Tibial artery (tissue), 4 donors: ENCODE measurements around the gene RPL22.

Experiments
- DNase-seq, 2 donors: peaks; one replicate each; pipeline ENCODE4 v3.0.0-alpha.2; 2019
- H3K27ac ChIP-seq, 2 donors: fragments of 200-600 bp; sonication (generic) in 1 of 2; 1 replicate in 1 of 2; 2 replicates in 1 of 2; pipeline ENCODE4 v1.5.1; 2018 to 2019; ENCODE audit warnings: mild to moderate bottlenecking in 1 of 2
- H3K27me3 ChIP-seq, 2 donors: fragments of 200-600 bp; sonication (generic) in 1 of 2; one replicate each; pipeline versions ENCODE4 v1.5.1 to v1.6.0; 2016 to 2019
- H3K36me3 ChIP-seq, 3 donors: fragments of 200-600 bp; sonication (generic) in 2 of 3; one replicate each; pipeline ENCODE4 v1.5.1; 2016 to 2019; ENCODE audit warnings: mild to moderate bottlenecking in 2 of 3
- H3K4me1 ChIP-seq, 4 donors: fragments of 200-600 bp; sonication (generic) in 2 of 4; 1 replicate in 3 of 4; 2 replicates in 1 of 4; pipeline ENCODE4 v1.5.1; 2016 to 2019
- H3K4me3 ChIP-seq, 2 donors: fragments of 200-600 bp; sonication (generic) in 1 of 2; 1 replicate in 1 of 2; 2 replicates in 1 of 2; pipeline ENCODE4 v1.5.1; 2018 to 2019; ENCODE audit warnings: mild to moderate bottlenecking in 2 of 2
- H3K9me3 ChIP-seq, 3 donors: fragments of 200-600 bp; sonication (generic) in 1 of 3; one replicate each; pipeline ENCODE4 v1.5.1; 2016 to 2019
- CTCF ChIP-seq, 2 experiments: fragments of 200-600 bp in 1 of 2; fragments of 450-650 bp in 1 of 2; IDR thresholded peaks; one replicate each; pipeline ENCODE4 v1.5.1; 2017 to 2019; ENCODE audit warnings: antibody characterized with exemption in 2 of 2, mild to moderate bottlenecking in 1 of 2, moderate library complexity in 1 of 2
- intact Hi-C: fragments of 100-400 bp; cut with DNase I; formaldehyde crosslinking; loops from one replicate; pipeline ENCODE4 v1.15.0; 2023; ENCODE audit warnings: low total_unique reads

Gene RPL22

GRCh38 chr1:6171548-6172124 lies 27.8 kb downstream of the RPL22 start:
- intact Hi-C loops = no loop called here
- DNase-seq = no peak

GRCh38 chr1:6170742-6171201 lies 28.6 kb downstream of the RPL22 start:
- Histone ChIP-seq H3K27me3 (peaks cover 0 to 70% of the 10 kb centered on the region in 2 donors), H3K36me3 (no peaks in the 10 kb centered on the region), H3K4me1 (no peaks in the 10 kb centered on the region), H3K27ac (no peak overlapping the region), H3K9me3 (no peaks in the 10 kb centered on the region), H3K4me3 (no peak overlapping the region)
- no peak for TF ChIP-seq CTCF (IDR thresholded peaks at IDR 0.05)
- DNase-seq = no peak
- intact Hi-C loops = no loop called here

More at GRCh38 chr1:6171548-6172124, 27.8 kb downstream of the RPL22 start:
- Histone ChIP-seq H3K9me3 (no peaks in the 10 kb centered on the region), H3K4me3 (no peak overlapping the region), H3K4me1 (no peaks in the 10 kb centered on the region), H3K27ac (no peak overlapping the region), H3K27me3 (peaks cover 0 to 70% of the 10 kb centered on the region in 2 donors), H3K36me3 (no peaks in the 10 kb centered on the region)
- no peak for TF ChIP-seq CTCF (IDR thresholded peaks at IDR 0.05)

- H3K27me3 ChIP-seq = peaks cover 0 to 76% of the 10 kb centered on the region in 2 donors
- no peak for TF ChIP-seq CTCF (IDR thresholded peaks at IDR 0.05)
- H3K4me3 ChIP-seq = no peak overlapping the region
- H3K9me3 ChIP-seq = no peaks in the 10 kb centered on the region
- no peaks in the 10 kb centered on the region for H3K4me1 ChIP-seq
- intact Hi-C loops = no loop called here
- H3K27ac ChIP-seq = no peak overlapping the region
- H3K36me3 ChIP-seq = no peaks in the 10 kb centered on the region
- no peak for DNase-seq
Observed at GRCh38 chr1:6170116-6170741, 29.2 kb downstream of the RPL22 start.

- Histone ChIP-seq H3K36me3 (no peaks in the 10 kb centered on the region), H3K4me3 (no peak overlapping the region), H3K4me1 (no peaks in the 10 kb centered on the region), H3K27me3 (peaks cover 0 to 77% of the 10 kb centered on the region in 2 donors), H3K9me3 (no peaks in the 10 kb centered on the region), H3K27ac (no peak overlapping the region)
- intact Hi-C loops = no loop called here
- TF ChIP-seq CTCF (IDR thresholded peaks at IDR 0.05) = no peak
- DNase-seq = no peak
Observed at GRCh38 chr1:6168947-6169586, 30.3 kb downstream of the RPL22 start.

GRCh38 chr1:6167391-6168303 lies 31.7 kb downstream of the RPL22 start:
- intact Hi-C loops = no loop called here
- Histone ChIP-seq H3K4me3 (no peak overlapping the region), H3K27me3 (peaks cover 0 to 75% of the 10 kb centered on the region in 2 donors), H3K36me3 (no peaks in the 10 kb centered on the region), H3K4me1 (no peaks in the 10 kb centered on the region), H3K9me3 (no peaks in the 10 kb centered on the region), H3K27ac (no peak overlapping the region)
- no peak for TF ChIP-seq CTCF (IDR thresholded peaks at IDR 0.05)
- no peak for DNase-seq
